ENCODE data around the gene AEBP2. TPM values are rescaled to one million over a fixed set of nuclear protein-coding genes. Genes with fewer than 3 reads are reported as not detected.
"Not testable (repeated sequence)": the region's sequence is repeated elsewhere in the genome, so short reads cannot be mapped to it uniquely, and the experiment has no call there.

The AEBP2 gene
- total and polyA plus RNA-seq, 12 donors = 5.7 to 31.6 (median 28.2) TPM

GRCh38 chr12:19428246-19428645 lies 11.0 kb upstream of the AEBP2 start:
- 81 to 89% methylated on average over 5 of the region's 5 CpGs for WGBS, 2 donors
- H3K9me3 ChIP-seq = peaks cover 0 to 9% (median 0%) of the 10 kb centered on the region in 11 donors
- no peak for TF ChIP-seq CTCF (IDR thresholded peaks at IDR 0.05)
- H3K27me3 ChIP-seq = no peaks in the 10 kb centered on the region
- no peaks in the 10 kb centered on the region for H3K36me3 ChIP-seq
- H3K27ac ChIP-seq = no peak overlapping the region
- no peak for DNase-seq
- no peak for ATAC-seq
- H3K4me3 ChIP-seq = no peak overlapping the region
- intact Hi-C loops (cut with DNase I) = no loop called here
- peaks cover 0 to 5% (median 0%) of the 10 kb centered on the region in 9 donors for H3K4me1 ChIP-seq

- H3K36me3 ChIP-seq; H3K4me1 ChIP-seq; DNase-seq; ATAC-seq; H3K27me3 ChIP-seq; H3K27ac ChIP-seq; H3K4me3 ChIP-seq; H3K9me3 ChIP-seq; intact Hi-C loops (cut with DNase I): not testable (repeated sequence)
- WGBS, 2 donors = 100% methylated on average over 2 of the region's 2 CpGs
Measured at GRCh38 chr12:19429491-19429890, 9.8 kb upstream of the AEBP2 start.

- Histone ChIP-seq H3K36me3 (no peaks in the 10 kb centered on the region), H3K4me1 (peaks cover 0 to 5% (median 0%) of the 10 kb centered on the region in 9 donors), H3K4me3 (no peak overlapping the region), H3K27ac (no peak overlapping the region), H3K9me3 (peaks cover 0 to 8% (median 0%) of the 10 kb centered on the region in 11 donors), H3K27me3 (no peaks in the 10 kb centered on the region)
- intact Hi-C loops (cut with DNase I) = no loop called here
- DNase-seq = no peak
- no peak for TF ChIP-seq CTCF (IDR thresholded peaks at IDR 0.05)
- no peak for ATAC-seq
Measured at GRCh38 chr12:19430988-19431387, 8.3 kb upstream of the AEBP2 start.

GRCh38 chr12:19431407-19432308 lies 7.6 kb upstream of the AEBP2 start:
- intact Hi-C loops (cut with DNase I) = no loop called here
- ATAC-seq = no peak
- TF ChIP-seq CTCF (IDR thresholded peaks at IDR 0.05) = no peak
- H3K4me1 ChIP-seq = peaks cover 0 to 5% (median 0%) of the 10 kb centered on the region in 9 donors
- H3K9me3 ChIP-seq = peaks cover 0 to 2% (median 0%) of the 10 kb centered on the region in 11 donors
- DNase-seq = no peak
- no peaks in the 10 kb centered on the region for H3K36me3 ChIP-seq
- no peak overlapping the region for H3K27ac ChIP-seq
- 83 to 84% methylated on average over 5 of the region's 5 CpGs for WGBS, 2 donors
- H3K27me3 ChIP-seq = no peaks in the 10 kb centered on the region
- no peak overlapping the region for H3K4me3 ChIP-seq

Data from heart right ventricle (tissue), 16 donors.